GM18502 (cell line): ENCODE data around the gene COL11A1.
A peak's percentile ranks its signal among the peaks of the same experiment; 100 is the strongest.
"Not testable (repeated sequence)": the region's sequence is repeated elsewhere in the genome, so short reads cannot be mapped to it uniquely, and the experiment has no call there.

Source experiments
- ATAC-seq: cut with Tn5 transposase; IDR thresholded peaks from one replicate; pipeline ENCODE4 v1.9.1; 2021; ENCODE audit warnings: mild to moderate bottlenecking; ENCODE audit not compliant: unreplicated experiment, poor library complexity

COL11A1 gene

DNA sequence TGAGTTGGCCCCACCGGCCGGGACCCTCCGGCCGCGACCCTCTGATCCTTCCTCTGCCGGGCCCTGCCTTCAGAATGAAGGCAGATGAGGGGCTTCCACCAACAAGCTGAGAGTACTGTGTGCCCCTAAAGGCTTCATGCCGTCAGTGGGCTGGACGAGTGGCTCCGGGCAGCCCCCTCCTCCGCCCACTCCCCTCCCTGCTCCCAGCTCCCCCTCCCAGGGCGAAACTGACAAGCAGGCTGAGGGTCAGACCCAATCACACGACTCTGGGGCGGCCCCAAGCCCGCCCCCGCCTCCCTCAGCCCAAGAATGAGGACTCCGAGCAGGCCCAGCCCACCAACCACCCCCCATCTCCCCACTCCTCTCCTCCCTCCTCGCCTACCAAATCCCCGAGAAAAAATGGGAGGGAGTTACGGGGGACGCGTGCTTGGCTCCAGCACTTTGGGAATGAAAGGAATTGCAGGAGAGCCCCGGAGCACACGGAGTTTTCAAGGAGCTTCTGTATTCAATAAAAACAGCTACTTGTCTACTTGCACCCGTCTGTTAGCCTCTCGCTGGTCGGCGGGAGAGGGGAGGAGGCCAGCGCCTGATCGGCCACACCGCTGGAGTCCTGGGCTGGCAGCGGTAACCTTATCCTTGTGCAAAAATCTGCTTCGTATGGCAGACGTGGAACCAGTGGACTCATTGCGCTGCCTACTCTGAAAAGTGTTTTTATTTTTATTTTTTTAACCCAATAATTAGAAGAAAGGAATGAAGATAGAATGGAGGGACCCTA, at the start of gene COL11A1:
TSS of gene COL11A1 (minus strand) at position 147 of the 775 bp plus-strand sequence. CDS start 344 bp downstream, outside the sequence.
- ATAC-seq = no peak

DNA sequence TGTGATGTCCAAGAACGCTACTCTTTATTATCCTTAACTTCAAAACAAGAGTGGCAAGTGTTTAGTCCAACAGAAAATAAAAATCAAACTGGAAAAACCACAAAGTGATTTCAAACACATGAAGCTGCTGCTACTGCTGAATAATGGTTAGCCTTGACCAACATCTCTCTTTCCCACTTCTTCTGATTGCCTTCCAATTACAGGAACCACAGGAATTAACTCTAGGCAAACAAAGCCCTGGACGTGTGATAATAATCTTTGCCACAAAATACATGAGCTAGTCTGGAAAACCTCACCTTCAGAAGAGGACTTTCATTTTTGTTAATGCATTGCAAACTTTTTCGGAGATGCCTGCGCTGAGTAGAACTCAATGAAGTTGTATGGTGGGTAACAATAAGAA, 48.6 kb upstream of the COL11A1 start:
- ATAC-seq = no peak

DNA sequence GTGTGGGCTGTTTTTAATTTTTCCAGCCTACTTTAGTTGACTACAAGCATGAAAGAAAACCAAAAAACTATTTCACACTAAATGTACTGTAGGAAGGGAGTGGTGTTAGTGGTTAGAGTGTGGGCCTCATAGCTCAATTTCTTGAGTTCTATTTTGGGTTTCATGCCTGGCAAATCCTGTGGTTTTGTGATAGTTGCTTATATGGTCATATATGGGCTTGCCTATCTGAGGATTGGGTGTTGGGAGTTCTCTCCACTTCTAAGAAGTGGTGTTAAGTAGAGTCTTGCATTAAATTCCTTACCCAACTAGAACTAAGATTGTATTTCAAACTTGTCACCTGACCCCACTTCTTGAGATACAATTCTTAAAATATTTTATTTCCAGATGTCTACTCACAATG, 37.8 kb upstream of the COL11A1 start:
- no peak for ATAC-seq

DNA sequence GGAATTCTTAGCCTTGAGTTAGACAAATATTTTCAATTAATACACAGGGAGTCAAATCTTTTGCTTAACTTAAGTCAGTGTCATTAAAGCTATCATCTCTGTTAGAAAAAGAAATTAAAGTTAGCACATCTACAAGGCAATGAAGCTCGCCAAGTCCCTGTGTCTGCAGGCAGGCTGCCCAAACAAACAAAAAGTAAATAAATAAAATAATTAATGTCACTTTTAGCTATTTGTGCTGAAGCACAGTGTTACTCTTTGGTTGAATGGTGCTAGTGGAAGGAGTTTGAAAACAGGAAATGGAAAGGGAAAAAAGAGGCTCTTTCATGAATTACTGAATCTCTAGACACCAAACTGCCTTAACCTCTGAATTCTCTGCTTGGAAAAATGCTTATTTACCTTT, 37.1 kb upstream of the COL11A1 start:
- ATAC-seq = no peak

DNA sequence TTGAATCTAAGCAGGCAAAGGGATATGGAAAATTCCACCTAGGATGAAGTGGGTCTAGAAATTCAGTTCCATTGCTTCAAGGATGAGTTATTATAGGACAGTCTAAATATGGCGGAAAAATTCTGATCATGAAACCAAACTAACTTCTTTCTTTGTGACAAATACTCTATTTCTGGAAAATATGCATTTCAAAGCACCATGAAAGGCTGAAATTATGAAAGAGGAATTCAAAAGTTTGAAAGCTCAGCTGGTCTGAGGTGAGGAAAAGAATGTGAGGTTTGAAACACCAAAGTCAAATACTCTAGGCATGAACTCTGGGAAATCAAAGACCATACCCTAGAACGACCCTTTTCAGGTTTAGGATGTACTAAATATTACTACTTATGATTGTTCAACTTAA, 36.4 kb upstream of the COL11A1 start:
- no peak for ATAC-seq

DNA sequence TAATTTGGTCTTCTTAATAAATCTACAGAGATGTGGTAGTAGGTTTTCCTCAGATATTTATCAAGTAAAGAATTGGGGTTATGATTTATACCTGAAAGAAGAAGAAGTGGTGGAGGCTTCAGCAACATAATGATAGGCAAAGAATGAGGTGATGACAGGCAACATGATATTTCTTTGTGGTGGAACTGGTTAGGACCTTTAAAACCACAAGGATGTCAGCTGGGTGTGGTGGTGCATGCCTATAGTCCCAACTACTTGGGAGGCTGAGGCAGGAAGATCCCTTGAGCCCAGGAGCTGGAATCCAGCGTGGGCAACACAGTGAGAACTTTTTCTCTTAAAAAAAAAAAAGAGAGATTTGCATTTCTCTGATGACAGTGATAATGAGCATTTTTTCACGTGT, 34.1 kb upstream of the COL11A1 start:
- no peak for ATAC-seq

DNA sequence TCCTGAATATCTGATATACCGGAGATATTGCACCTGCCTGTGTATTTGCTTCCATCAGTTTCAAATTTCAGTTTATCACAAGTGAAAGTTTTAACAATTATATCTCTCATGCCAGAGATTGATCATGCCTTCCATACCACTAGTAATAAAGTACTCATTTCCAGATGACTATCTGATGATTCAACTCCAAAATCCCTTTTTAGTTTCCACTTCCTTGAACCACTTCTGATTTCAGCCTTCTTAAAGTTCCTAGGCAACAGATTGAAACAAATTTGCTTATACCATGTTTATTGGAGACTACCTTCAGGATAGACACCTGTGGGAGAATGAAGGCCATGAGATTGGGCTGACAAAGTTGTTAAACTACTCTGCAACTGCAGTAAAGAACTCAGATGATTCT, 21.5 kb upstream of the COL11A1 start:
- no peak for ATAC-seq

DNA sequence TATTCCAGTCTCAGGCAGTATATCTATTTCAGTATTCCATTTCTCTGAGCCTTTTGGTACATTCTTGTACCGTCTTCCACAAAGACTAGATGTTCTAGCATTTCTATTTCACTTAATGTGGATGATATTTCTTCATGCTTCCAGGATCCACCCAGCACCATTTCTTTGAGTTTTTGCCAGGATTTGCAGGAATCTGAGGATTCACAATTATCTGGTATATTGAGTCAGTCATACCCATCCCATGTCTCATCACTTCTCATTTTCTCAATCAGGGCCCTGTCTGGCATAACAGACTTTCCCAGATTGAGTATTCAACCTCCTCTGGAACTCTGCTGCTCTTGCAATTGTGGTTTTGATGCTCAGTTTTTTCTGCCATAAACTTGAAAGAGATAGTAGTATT, 20.9 kb upstream of the COL11A1 start:
- no peak for ATAC-seq

DNA sequence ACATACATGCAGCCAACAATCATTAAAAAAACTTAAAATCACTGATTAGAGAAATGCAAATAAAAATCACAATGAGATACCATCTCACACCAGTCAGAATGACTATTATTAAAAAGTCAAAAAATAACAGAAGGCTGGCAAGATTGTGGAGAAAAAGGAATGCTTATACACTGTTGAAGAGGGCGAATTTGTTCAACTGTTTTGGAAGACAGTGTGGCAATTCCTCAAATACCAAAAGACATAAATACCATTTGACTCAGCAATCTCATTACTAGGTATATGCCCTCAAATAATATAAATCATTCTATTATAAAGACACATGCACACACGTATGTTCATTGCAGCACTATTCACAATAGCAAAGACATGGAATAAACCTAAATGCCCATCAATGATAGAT, 19.9 kb upstream of the COL11A1 start:
- ATAC-seq = not testable (repeated sequence)

GRCh38 chr1:103125219-103125618, 16.9 kb upstream of the COL11A1 start:
- no peak for ATAC-seq

DNA sequence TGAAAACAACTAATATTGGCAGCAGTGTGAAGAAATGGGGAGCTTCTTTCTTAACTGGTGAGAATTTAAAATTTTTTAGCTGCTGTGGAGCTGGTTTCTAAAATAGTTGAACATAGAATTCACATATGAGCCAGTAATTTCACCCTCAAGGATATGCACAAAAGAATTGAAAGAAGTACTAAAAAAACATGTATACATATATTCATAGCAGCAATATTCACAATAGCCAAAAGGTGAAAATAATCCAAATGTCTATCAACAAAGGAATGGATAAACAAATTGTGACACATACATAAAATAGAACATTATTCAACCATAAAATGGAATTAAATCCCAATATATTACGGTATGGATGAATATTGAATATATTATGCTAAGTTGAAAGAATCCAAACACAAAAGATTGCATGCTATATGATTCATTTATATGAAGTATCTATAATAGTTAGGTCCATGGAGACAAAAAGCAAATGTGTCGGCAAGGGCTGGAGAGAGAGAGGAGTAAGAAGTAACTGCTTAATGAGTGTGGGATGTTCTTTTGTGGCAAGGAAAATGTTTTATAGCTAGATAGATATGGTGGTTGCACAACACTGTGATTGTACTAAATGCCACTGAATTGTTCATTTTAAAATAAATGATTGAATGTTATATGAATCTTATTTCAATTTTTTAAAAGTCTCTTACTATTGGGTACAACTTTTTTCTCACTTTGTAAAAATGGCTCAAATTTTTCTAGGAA, 14.8 kb upstream of the COL11A1 start:
- ATAC-seq = no peak

DNA sequence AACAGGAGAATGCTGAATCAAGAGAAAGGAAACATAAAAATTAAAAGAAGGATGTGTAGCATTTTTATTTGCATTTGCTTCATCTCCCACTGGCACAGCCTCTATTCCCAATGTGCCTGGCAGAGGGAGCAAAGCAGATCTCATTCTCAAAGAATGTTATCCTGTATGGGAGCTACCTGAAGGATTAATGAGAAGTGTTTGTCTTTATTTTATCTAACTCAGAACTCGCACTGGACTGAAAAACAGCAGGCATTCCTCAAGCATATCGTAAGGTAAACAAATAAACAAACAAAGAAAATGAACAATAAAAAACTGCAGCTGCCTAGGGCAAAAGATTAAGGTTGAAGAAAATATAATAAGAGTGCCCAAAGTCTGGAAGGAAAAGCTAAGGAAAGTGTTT, 12.7 kb upstream of the COL11A1 start:
- ATAC-seq = no peak

DNA sequence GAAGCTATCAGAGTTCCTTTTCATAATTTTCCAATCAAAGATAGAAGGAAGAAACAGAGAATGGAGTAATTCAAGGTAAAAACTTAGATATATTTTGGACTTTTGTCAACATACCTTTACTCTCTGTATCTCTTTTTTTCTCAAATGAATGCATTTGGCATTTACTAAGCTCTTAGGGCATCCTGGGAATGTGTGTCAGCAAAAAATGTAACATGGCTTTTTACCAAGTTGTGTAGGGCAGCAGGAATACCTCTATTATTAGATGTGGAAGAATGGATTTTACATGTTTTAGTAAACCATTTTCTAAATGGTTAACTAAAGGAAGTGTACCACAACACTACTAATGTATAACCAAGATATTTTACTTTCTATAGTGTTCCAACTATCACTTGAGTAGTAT, 4.2 kb upstream of the COL11A1 start:
- no peak for ATAC-seq

GRCh38 chr1:103111926-103112325, 3.6 kb upstream of the COL11A1 start:
- ATAC-seq = no peak

GRCh38 chr1:103110701-103111100, 2.4 kb upstream of the COL11A1 start:
- no peak for ATAC-seq

DNA sequence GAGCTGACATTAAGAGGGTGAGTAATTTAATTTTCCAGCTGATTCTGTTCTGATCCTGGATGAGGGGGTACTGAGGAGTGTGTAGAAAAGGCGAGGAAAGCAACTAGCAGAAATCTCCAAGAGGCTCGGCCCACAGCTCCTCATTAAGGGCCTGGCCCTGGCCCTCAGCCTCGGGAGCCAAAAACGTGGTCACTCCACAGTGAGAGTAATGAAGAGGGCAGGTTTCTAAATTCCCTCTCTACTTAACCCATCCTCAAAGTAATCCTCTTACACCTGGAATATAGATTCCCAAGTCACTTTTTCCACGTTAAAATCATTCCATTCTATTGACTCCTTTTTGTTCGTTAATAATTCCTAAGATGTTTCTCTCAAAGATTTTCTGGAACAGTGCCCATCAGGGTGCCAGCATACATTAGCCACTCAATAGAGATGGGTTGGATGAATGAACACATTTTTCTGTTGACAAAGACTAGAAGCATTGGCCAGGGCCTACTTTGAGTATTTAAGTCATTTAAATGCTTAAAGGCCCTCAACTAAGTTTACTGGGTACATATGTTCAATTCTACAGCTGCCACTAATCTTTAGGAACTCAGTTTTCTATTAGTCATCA, 1.1 kb upstream of the COL11A1 start:
- no peak for ATAC-seq

DNA sequence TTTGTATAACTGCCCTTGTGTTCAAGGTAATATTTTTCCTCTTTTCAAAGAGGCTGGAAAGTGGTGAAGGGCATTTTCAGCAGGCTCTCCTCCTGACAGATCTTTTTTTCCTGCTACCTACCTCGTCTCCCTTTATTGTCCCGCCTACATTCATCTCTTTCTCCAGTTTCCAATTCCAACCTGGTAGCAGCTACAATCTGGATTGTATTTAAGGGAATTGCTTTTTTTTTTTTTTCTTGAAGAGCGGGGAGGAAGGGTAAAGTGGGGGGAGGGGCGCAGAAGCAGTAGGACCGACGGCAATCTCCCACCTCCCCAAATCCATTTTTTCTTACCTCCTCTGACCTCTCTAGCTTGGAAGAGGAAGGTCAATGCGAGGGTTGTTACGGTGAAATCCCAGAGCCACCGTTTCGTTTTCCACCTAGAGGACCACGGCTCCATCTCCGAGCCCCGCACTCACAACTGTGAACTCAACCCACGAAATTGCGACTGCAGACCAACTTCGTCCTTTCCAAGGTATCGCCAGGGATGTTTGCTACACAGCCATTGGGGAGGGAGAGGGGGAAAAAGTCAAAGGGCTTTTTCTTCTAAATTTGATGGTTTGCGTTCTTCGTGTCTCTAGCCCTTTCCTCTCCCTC, 464 bp downstream of the COL11A1 start:
- ATAC-seq = no peak

- peak; percentile 88 for ATAC-seq
Observed at GRCh38 chr1:103106426-103107341, 1.6 kb downstream of the COL11A1 start.

DNA sequence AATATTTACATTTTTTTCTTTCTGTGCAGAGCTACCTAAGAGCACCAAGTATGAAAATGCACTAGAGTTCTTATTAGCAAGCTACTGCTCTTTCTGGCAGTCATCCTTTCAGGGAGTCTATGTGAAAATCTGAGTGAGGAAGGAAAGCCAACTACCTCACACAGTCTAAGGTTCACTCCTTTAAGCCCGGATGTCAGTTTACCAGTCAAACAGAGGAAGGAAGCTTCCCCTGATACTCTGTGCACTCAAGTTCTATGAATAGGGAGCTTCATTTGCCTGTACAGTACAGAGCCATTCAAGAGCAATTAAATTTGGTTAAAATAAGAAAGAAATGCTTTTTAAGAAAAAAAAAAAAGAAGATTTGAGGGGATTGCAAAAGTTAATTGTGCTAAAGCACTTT, 6.9 kb downstream of the COL11A1 start:
- no peak for ATAC-seq

GRCh38 chr1:103089221-103089620, 19.1 kb downstream of the COL11A1 start:
- ATAC-seq = no peak
